Activated T-helper 1 cell treated with Interleukin-2 at 50 U/mL for 16 hours (primary cell): ENCODE data around the gene PRKCSH.
"Not testable (repeated sequence)": the region's sequence is repeated elsewhere in the genome, so short reads cannot be mapped to it uniquely, and the experiment has no call there.

Source experiments
- DNase-seq: peaks from one replicate; pipeline ENCODE4 v3.0.0-alpha.2; 2020; ENCODE audit warnings: low read depth

PRKCSH gene

GRCh38 chr19:11450570-11451326, 15.3 kb downstream of the PRKCSH start:
- no peak for DNase-seq

- DNase-seq, result no peak
Measured at GRCh38 chr19:11451327-11451870, 16.0 kb downstream of the PRKCSH start.

- DNase-seq, result no peak
Measured at GRCh38 chr19:11451871-11452619, 16.6 kb downstream of the PRKCSH start.

DNA sequence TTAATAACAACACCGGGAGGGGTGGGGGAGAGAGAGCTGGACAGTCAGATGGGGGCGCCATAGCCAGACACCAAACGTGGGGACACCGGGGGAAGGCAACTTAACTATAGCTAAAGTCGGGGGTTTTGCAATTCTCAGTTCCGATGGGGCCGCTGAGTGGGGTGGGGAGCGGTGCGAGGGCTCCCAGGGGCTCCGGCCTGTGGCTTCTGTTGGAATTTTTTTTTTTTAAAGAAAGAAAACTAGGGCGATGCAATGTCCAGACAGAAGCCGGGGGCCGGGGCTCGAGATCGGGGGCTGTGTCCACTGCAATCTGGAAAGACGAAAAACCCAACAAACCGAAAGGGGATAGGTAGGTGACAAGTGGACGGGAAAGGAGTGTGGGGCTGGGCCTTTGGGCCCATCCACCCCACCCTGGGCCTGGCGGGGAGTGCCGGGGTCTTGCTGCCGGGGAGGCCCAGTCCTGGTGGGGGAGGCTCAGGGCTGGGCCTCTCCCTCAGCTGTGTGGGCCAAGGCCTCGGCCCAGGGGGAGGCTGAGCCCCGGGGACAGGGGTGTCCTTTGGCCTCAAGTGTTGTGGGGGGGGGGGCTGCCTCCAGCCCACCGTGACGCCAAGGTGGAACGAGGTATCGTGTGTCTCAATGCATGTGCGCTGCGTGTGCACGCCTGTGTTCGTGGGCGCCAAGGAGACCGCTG, 17.3 kb downstream of the PRKCSH start:
- DNase-seq, result no peak

GRCh38 chr19:11453468-11454341, 18.3 kb downstream of the PRKCSH start:
- no peak for DNase-seq

DNA sequence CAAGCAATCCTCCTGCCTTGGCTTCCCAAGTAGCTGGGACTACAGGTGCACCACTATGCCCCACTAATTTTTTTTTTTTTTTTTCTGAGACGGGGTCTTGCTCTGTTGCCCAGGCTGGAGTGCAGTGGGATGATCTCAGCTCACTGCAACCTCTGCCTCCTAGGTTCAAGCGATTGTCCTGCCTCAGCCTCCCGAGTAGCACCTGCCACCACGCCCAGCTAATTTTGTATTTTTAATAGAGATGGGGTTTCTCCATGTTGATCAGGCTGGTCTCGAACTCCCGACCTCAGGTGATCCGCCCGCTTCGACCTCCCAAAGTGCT, 19.8 kb downstream of the PRKCSH start:
- not testable (repeated sequence) for DNase-seq

DNA sequence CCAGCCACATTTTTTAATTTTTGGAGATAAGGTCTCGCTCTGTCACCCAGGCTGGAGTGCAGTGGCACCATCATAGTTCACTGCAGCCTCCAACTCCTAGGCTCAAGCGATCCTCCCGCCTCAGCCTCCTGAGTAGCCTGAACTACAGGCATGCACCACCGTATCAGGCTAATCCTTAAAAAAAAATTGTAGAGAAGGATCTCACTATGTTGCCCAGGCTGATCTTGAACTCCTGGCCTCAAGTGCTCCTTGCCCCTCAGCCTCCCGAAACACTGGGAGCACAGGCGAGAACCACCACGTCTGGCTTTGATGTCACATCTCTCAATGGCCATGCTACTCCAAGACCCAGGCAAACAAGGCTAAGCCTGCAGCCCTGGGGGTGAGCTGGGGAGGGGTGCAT, 21.2 kb downstream of the PRKCSH start:
- DNase-seq, result no peak

DNA sequence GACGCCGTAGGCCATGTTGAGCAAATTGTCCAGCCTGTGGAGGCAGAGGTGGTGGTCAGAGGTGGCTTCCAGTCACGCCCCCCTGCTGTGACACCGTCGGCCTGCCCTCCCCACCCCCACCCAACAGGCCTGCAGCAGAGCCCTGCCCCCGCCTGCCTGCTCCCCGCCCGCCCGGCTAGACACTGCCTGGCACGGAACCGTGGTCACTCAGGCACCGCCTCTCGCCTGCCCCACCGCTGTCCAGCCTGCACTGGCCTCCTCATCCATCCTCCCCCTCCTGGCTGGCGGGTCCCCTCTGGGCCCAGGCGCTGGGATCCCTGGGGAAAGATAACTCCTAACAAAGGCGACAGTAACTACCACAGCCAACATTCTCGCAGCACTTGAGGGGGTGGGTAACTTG, 21.7 kb downstream of the PRKCSH start:
- no peak for DNase-seq

DNA sequence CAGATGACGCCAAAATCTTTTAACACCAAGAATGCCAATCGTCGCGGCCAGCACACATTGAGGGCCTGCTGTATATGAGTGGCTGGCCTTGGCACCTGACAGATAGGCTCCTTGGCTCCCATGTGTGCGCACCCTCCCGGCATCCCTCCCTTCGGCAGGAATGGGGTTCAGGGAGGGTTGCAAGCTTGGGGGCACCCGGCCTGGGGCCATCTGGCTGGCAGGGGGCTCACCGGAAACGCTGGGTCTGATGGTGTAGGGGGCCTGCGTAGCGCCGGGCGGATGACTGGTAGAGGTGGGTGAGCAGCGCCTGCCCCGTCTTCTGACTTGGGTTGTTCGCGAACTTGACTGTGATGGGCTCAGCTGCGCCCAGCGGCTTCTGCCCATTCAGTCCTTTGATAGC, 22.4 kb downstream of the PRKCSH start:
- no peak for DNase-seq

- no peak for DNase-seq
Measured at GRCh38 chr19:11458236-11458900, 22.9 kb downstream of the PRKCSH start.

DNA sequence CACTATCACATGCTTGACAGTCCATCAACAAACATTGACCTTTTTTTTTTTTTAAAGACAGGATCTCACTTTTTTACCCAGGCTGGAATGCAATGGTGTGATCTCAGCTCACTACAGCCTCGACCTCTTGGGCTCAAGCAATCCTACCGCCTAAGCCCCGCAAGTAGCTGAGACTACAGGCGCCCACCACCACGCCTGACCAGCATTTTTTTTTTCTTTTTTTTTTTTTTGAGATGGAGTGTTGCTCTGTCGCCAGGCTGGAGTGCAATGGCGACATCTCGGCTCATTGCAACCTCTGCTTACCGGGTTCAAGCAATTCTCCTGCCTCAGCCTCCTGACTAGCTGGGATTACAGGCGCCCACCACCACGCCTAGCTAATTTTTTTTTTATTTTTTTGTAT, 23.5 kb downstream of the PRKCSH start:
- not testable (repeated sequence) for DNase-seq

GRCh38 chr19:11460207-11460606, 24.8 kb downstream of the PRKCSH start:
- no peak for DNase-seq

GRCh38 chr19:11461453-11461852, 26.0 kb downstream of the PRKCSH start:
- no peak for DNase-seq

- no peak for DNase-seq
Measured at GRCh38 chr19:11463391-11463790, 28.0 kb downstream of the PRKCSH start.

DNA sequence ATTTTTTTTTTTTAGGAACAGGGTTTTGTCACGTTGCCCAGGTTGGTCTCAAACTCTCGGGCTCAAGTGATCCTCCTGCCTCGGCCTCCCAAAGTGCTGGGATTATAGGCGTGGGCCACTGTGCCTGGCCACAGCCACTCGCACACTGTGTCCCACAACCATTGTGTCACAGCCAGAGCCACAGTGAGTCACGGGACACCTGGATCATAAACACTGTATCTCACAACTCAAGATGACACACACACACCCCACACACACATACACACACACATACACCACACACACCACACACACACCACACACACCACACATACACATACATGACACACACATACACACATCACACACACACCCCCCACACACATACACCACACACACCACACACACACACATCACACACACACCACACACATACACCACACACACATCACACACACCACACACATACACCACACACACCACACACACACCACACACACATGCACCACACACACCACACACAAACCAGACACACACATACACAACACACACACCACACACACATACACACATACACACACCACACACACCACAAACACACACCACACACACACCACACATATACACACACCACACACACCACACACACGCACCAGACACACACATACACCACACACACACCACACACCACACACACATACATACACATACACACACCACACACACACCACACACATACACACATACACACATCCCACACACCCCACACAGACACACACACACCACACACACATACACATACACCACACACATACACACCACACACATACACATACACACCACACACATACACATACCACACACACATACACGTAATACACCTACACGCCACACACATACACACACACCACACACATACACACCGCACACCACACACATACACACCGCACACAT, 29.2 kb downstream of the PRKCSH start:
- no peak for DNase-seq

- no peak for DNase-seq
Measured at GRCh38 chr19:11465600-11465999, 30.2 kb downstream of the PRKCSH start.

DNA sequence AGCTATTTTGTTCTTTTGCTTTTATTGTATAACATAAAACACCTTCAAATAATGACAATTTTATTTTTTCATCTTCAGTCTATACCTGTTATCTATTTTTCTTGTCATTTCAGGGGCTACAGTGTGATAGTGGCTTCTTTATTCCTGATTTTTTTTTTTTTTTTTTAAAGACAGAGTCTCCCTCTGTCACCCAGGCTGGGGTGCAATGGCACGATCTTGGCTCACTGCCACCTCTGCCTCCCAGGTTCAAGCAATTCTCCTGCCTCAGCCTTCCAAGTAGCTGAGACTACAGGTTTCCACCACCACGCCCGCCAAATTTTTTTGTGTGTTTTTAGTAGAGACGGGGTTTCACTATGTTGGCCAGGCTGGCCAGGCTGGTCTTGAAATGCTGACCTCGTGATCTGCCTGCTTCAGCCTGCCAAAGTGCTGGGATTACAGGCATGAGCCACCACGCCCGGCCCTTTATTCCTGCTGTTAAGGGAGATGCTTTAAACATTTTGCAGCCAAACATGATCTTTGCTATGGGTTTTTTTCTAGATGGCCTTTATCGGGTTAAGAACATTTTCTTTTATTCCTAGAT, 32.9 kb downstream of the PRKCSH start:
- DNase-seq, result not testable (repeated sequence)

DNA sequence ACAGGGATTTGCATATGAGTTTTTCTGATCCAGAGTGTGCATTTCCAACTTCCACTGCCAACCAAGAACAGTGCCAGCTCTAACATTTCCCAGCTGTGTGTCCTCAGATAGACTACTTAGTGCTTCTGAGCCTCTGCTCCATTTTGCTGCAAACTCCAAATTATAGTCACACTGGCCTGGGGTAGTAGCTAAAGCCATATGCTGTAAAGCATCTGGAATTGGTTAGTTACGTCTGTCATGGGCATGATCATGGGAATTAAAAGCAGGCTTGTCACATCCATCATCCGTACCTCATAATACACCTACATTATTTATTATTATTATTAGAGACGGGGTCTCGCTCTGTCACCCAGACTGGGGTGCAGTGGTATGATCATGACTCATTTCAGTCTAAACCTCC, 38.3 kb downstream of the PRKCSH start:
- DNase-seq, result no peak

GRCh38 chr19:11475343-11475742, 39.9 kb downstream of the PRKCSH start:
- not testable (repeated sequence) for DNase-seq

GRCh38 chr19:11475861-11476260, 40.4 kb downstream of the PRKCSH start:
- DNase-seq, result no peak
